K562 (cell line): Measurements from ENCODE around the gene LCE2D. TPM values are rescaled to one million over a fixed set of nuclear protein-coding genes. Genes with fewer than 3 reads are reported as not detected.

Experiments
- ATAC-seq: fragments of 200-7000 bp; cut with Tn5 transposase; 3 replicates; pipeline ENCODE4 v1.9.1; 2020; ENCODE audit warnings: moderate library complexity
- BruUV-seq: library from RNA; stranded (reverse); fragments of 400-500 nt; replicated peaks from 2 replicates; lab custom pipeline; 2021; lab: Mats Ljungman, UMichigan
- CTCF ChIA-PET: fragments of 300-600 bp; formaldehyde crosslinking; extraction: SDS; loops from one replicate; lab custom pipeline; 2021; ENCODE audit warnings: low intra/inter-chr PET ratio; lab: Yijun Ruan, JAX
- POLR2A ChIA-PET: fragments of 300-600, 350-650 bp; sonication (Branson Sonifier 250); formaldehyde crosslinking; extraction: SDS; loops from one replicate; lab custom pipeline; 2021; ENCODE audit warnings: antibody characterized with exemption, inconsistent platforms; lab: Yijun Ruan, JAX
- DNase-seq, 4 experiments: peaks; one replicate each; pipeline versions ENCODE4 v3.0.0 to v3.0.0-alpha.2; 2011 to 2018; ENCODE audit warnings: low spot score in 3 of 4, mixed read lengths in 3 of 4; ENCODE audit errors: extremely low read depth in 1 of 4
- FAIRE-seq: peaks from 2 replicates; lab custom pipeline; 2011; peaks lifted over from hg19 to GRCh38; lab: Jason Lieb, UNC
- H2AFZ ChIP-seq: 2 replicates; pipeline ENCODE4 v1.6.0; 2011; ENCODE audit warnings: low read depth, low read length, control low read depth, inconsistent platforms
- H3K27ac ChIP-seq: fragments of 200-600 bp; 3 replicates; pipeline ENCODE4 v1.8.0; 2011; ENCODE audit warnings: low read depth, mild to moderate bottlenecking, control low read depth, inconsistent platforms, low read length, moderate library complexity, mixed read lengths; ENCODE audit errors: extremely low read depth
- H3K27me3 ChIP-seq, 2 experiments: fragments of 300-600 bp in 1 of 2; 2 replicates in 1 of 2; 3 replicates in 1 of 2; pipeline versions ENCODE4 v1.6.0 to v1.8.0; 2011; ENCODE audit warnings: inconsistent platforms in 2 of 2, low read length in 2 of 2, mild to moderate bottlenecking in 1 of 2, mixed read lengths in 1 of 2, moderate library complexity in 1 of 2; ENCODE audit not compliant: control insufficient read depth in 2 of 2, insufficient read depth in 2 of 2
- H3K36me3 ChIP-seq: fragments of 300-600 bp; 3 replicates; pipeline ENCODE4 v1.8.0; 2011; ENCODE audit warnings: mild to moderate bottlenecking, low read length, inconsistent platforms; ENCODE audit not compliant: control insufficient read depth, insufficient read depth
- H3K4me1 ChIP-seq, 2 experiments: fragments of 200-600 bp in 1 of 2; replicated peaks in 1 of 2; 2 replicates in 1 of 2; 3 replicates in 1 of 2; pipeline versions ENCODE4 v1.5.1 to v1.8.0; 2011; ENCODE audit warnings: inconsistent platforms in 2 of 2, low read length in 2 of 2, mild to moderate bottlenecking in 1 of 2, mixed read lengths in 1 of 2, moderate library complexity in 1 of 2; ENCODE audit not compliant: control insufficient read depth in 2 of 2, insufficient read depth in 2 of 2
- H3K4me2 ChIP-seq: 2 replicates; pipeline ENCODE4 v1.6.1; 2011; ENCODE audit warnings: low read length, control low read depth, inconsistent platforms, mixed read lengths; ENCODE audit not compliant: insufficient read depth
- H3K4me3 ChIP-seq: fragments of 200-600 bp; sonication (generic), shearing (Covaris generic); 2 replicates; pipeline ENCODE4 v1.5.1; 2016; ENCODE audit warnings: control low read depth, inconsistent platforms
- H3K79me2 ChIP-seq: fragments of 200-600 bp; 3 replicates; pipeline ENCODE4 v1.8.0; 2011; ENCODE audit warnings: low read length, inconsistent platforms; ENCODE audit not compliant: control insufficient read depth, insufficient read depth
- H3K9ac ChIP-seq, 2 experiments: 2 replicates each; pipeline versions ENCODE4 v1.6.0 to v1.6.1; 2011; ENCODE audit warnings: low read depth in 2 of 2, low read length in 2 of 2, control low read depth in 1 of 2, inconsistent platforms in 1 of 2, mild to moderate bottlenecking in 1 of 2, mixed read lengths in 1 of 2; ENCODE audit not compliant: insufficient read depth in 1 of 2
- H3K9me1 ChIP-seq: one replicate; pipeline ENCODE4 v1.6.0; 2011; ENCODE audit warnings: inconsistent platforms, mild to moderate bottlenecking, low read length, moderate library complexity; ENCODE audit not compliant: control insufficient read depth, insufficient read depth
- H3K9me3 ChIP-seq: replicated peaks from 2 replicates; pipeline ENCODE4 v1.5.1; 2011; ENCODE audit warnings: low read depth, low read length, inconsistent platforms; ENCODE audit not compliant: control insufficient read depth, insufficient read depth
- H4K20me1 ChIP-seq: replicated peaks from 2 replicates; pipeline ENCODE4 v1.6.1; 2011; ENCODE audit warnings: low read length, inconsistent platforms, mixed read lengths; ENCODE audit not compliant: control insufficient read depth, insufficient read depth
- ELK1 ChIP-seq: sonication (generic); formaldehyde crosslinking; IDR thresholded peaks from 2 replicates; pipeline ENCODE4 v1.8.1; 2022; ENCODE audit warnings: missing genetic modification reagents
- ZBTB33 ChIP-seq: sonication (generic); formaldehyde crosslinking; IDR thresholded peaks from 2 replicates; pipeline ENCODE4 v1.8.1; 2023; ENCODE audit warnings: mild to moderate bottlenecking, missing genetic modification reagents
- WGBS: fragments of 100-300 bp; shearing (Covaris generic); methylation state at CpG from one replicate; pipeline ENCODE4 v1.1.6; 2016; ENCODE audit warnings: low coverage, mixed read lengths; ENCODE audit not compliant: insufficient coverage; ENCODE audit errors: missing lambda C conversion rate; 5-methylcytosine and 5-hydroxymethylcytosine counted together
- in situ Hi-C: fragments of 300-500 bp; cut with MboI; formaldehyde crosslinking; loops from 4 replicates; pipeline ENCODE4 v1.15.0; 2018; ENCODE audit warnings: inconsistent platforms, mixed read lengths
- intact Hi-C: fragments of 100-400 bp; cut with micrococcal nuclease; formaldehyde crosslinking; loops from 2 replicates; pipeline ENCODE4 v1.14.2; 2022
- polyA plus RNA-seq, 8 experiments: library from polyadenylated mRNA; depleted of rRNA in 4 of 8; stranded (reverse) in 5 of 8; unstranded in 3 of 8; fragments of >200 nt; fragmentation: Nextera tagmentation in 2 of 8; fragmentation: Illumina TruSeq in 1 of 8; extraction: Ambion mirVana in 2 of 8; extraction: Trizol in 1 of 8; gene quantifications; 2 replicates each; pipeline versions ENCODE4 v1.2.1 to v1.2.3, GENCODE V29; 2011 to 2014; ENCODE audit warnings: inconsistent platforms in 1 of 8, missing spikeins in 1 of 8
- total RNA-seq, 7 experiments: library from RNA; depleted of rRNA in 6 of 7; stranded (reverse); fragments of >200 nt in 6 of 7; fragmentation: Illumina TruSeq in 2 of 7; extraction: Trizol in 2 of 7; gene quantifications; 2 replicates each; pipeline versions ENCODE4 v1.2.1 to v1.2.3, GENCODE V29; 2011 to 2021; ENCODE audit warnings: low replicate concordance in 1 of 7

The LCE2D gene
- total and polyA plus RNA-seq, 9 of the 15 experiments (the other 6 are each of a cell fraction or from before 2014, with no cell fraction given), result not detected

GRCh38 chr1:152657677-152658076 is 5.5 kb upstream of the LCE2D start:
- Histone ChIP-seq H4K20me1 (no peaks in the 10 kb centered on the region), H3K36me3 (no peaks in the 10 kb centered on the region), H3K9me1 (no peaks in the 10 kb centered on the region), H3K27ac (no peak overlapping the region), H2AFZ (no peak overlapping the region), H3K4me1 (no peaks in the 10 kb centered on the region), H3K27me3 (no peaks in the 10 kb centered on the region), H3K79me2 (no peaks in the 10 kb centered on the region), H3K4me2 (no peak overlapping the region), H3K4me3 (no peak overlapping the region), H3K9ac (no peak overlapping the region), H3K9me3 (no peaks in the 10 kb centered on the region)
- DNase-seq, result no peak
- BruUV-seq, result no TSS peak
- 2% methylated on average over 4 of the region's 4 CpGs for WGBS
- in situ Hi-C loops (loop anchor here (10.0 kb wide), 1 partner anchor 567 kb away; no protein-coding TSS in a partner anchor), intact Hi-C loops (loop anchor here (10.0 kb wide), 2 partner anchors 87 to 537 kb away; no protein-coding TSS in a partner anchor)
- TF ChIP-seq ZBTB33 (CRISPR knock-in tag) (no peak), ELK1 (CRISPR knock-in tag) (no peak)
- no peak for FAIRE-seq
- CTCF ChIA-PET, result no interaction called here
- POLR2A ChIA-PET, result no interaction called here
- no peak for ATAC-seq
